ENCODE results near the gene FBRS.
"Not testable (repeated sequence)": the region's sequence is repeated elsewhere in the genome, so short reads cannot be mapped to it uniquely, and the experiment has no call there.

FBRS gene

DNA sequence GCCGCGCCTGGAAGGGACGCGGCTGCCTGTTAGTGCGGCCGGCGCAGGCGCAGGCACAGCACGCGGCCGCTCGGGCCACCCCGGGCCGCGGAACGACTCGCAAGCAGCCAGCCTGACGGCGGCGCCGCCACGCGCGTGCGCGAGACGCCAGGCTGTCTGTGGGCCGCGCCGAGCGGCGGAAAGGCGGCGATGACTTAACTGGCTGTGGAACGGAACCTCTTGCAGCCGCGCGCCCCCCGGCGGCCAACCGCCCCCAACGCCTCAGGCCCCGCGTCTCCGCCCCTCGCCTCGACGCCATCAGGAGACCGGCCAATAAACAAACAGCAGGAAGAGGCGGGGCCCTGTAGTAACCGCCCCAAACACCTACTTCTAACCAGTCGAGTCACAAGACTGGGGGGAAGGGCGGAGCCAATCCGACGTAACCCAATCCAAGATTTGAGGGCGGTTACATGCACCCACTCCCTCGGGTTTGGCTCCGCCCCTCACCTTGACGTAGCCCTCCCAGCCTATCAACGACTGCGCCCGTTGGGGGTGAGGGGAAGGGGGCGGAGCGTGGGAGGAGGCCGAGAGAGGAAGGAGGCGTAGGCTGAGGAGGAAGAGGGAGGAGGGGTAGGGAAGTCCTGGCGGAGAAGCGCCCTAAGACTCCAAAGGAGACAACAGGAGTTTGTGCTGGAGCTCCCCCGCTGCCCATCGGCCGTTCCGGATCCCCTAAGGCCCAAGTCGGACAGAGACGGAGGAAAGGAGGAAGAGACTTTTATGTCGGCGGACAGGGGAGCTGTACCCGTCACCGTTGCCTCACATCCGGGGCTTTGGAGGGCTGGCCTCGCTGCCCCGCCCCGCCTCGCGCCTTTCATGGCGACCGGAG lies at the start of gene FBRS:
Gene FBRS (plus strand): TSS at position 566 of the 865 bp plus-strand sequence. CDS start 1,088 bp downstream, outside the sequence.
- peak; percentile 99 for DNase-seq (ENCODE audit: low read depth)

DNA sequence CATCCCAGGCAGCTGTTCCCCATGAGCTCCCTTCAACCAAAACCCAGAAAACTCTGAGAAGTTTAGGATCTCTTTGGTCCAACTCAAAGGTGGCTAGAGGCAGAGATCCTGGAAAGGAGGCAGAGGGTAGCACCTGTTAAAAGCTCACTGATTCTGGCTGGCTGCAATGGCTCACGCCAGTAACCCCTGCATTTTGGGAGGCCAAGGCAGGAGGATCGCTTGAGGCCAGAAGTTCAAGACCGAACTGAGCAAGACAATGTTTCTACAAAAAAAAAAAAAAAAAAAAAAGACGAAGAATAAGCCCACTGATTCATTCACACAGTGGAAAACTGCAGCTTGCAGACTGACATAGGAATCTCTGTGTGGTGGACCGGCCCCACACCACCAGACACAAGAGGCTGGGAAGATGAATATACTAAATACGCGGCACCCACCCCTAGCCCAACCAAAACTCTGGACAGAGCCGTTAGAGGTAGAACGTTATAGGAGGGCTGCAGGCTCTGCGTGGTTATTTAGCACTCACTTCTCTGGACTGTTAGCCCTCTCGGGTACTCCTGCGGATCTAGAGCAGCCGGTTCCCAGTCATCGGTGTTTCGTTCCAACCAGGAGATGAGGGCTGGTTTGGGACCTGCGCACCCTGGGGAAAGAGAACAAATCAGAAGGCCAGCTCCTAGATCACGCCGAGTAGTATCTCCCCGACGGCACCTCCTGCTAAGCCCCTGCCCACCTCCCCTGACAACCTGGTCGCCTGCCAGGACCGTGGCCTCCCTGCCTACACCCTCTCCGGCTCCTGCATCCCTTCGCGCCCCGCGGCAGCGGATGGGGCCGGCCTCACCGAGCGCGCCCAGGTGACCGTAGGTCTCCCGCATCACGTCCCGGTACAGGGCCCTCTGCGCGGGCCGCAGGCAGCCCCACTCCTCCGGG lies 49.0 kb upstream of the FBRS start:
- no peak for DNase-seq (ENCODE audit: low read depth)

DNA sequence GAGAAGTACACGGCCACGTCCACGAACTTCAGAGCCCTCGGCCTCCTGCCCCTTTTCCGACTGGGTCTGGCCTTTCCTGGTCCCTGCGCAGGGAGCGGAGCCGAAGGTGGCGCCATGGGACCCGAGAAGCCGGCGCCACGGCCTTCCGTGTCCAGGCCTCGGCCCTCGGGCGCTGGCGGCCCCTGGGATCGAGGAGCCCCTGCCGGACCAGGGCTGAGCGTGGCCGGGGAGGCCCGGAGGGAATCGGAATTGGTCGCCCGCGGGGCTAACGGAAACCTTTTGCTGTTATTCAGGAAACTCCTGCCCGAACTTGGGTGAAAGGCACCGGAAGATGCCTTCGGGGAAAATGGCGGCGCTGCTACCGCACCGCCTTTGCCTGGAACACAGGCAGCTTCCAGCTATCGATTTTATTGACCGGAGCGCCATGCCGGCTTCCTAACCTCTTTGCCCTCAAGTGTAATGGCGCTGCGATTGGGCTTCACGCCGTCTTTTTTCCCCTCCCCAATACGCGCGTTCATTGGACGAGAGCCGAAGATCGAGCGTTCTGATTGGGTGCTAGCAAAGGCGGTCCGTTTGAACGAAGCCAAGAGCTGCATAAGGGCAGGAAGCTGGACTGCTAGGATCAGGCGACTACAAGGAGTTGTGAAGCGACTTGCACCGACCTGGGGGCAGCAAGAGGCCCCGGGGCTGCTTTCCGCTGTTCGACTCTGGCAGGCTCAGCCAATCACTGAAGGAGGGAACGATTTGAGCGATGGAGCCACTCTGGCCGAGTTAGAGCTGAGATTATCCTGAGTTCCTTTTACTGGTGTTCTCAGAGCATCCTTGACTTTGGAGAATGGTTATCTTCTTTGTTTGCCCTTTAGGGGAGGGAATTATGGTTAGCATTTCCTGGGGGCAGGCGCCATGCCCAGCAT lies 48.0 kb upstream of the FBRS start, which contains the start of gene ZNF689:
Gene ZNF689 (minus strand): TSS at position 464 of the 914 bp plus-strand sequence. CDS start 348 bp downstream, at position 116.
- peak; percentile 89 for DNase-seq (ENCODE audit: low read depth)

DNA sequence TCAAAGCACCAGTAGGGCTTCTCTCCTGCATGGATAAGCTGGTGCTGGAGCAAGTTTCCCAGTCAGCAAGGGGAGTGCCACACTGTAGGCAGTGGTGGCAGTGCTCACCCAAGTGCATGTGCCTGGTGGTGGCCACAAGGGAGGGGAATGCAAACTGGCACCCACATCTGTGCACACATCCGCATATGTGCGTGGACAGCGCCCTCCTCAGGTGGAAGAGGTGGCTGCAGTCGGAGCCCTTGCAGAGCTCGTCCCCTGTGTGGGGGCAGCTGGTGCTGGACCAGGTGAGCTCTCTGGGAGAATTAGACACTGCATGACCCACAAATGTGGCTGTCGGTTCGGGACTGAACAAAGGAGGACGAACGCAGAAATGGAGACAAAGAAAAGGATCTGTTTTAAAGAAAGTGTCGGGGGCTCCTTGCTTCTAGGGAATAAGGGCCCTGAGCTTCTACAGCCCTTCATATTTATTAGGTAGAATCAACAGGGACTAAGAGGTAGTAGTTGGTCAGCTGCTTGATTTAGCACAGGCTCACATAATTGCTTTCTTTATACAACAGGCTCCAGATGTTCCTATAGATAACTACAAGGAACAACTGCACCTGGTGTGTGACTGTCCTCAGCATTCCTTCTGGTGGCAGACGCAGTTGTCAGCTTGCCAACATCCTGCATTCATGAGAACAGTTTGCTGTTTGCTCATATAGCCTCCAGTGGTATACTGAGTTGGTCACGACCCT lies 42.7 kb upstream of the FBRS start:
- no peak for DNase-seq (ENCODE audit: low read depth)

DNA sequence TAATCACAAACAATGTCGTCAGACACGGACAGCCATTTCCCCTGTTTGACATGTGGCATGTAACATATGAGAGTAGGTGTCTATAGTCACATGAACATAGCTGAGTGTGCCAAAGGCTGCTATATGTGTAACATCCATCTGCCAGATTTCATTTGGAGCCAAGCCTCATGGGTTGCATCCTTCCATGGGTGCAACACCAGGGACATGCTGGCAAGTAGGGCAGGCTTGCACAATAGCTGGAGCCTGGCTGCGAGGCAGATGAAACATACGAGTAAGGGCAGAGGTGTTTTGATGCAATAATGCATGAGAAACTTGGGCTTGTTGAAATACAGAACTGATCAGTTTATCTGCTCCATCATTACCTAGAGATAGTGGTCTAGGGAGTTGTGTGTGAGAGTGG lies 39.0 kb upstream of the FBRS start:
- no peak for DNase-seq (ENCODE audit: low read depth)

DNA sequence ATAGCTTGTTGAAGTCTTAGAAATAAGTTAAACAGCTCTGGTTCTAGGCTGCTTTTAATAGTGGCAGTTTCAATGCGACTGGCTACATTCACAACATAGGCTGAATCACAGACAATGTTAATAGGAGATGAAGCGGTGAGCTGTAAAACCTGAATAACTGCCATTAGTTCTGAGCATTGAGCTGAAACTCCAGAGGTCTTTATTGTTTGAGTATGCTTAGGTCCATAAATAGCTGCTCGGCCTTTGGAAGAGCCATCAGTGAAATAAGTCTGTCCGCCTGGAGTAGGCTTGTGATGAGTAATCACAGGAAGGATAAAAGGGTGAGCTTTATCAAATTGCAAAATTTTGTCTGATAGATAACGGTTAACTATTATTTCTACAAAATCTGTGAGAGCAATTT lies 38.6 kb upstream of the FBRS start:
- DNase-seq (ENCODE audit: low read depth) = no peak

DNA sequence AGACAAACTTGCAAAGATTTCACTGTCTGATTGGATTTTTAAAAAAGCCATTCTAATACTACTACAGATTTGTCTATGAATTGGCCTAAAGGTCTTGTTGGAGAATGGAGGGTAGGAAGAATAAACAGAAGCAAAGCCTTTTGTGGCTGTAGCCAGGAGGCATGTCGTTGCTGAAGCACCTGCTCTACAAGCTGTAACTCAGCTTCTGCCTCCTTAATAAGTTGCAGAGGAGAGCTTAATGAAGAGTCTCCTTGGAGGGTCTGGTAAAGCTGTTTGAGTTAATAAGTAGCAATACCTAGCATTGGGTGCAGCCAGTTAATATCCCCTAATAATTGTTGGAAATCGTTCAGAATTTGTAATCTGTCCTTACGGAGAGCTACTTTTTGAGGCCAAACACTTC lies 38.1 kb upstream of the FBRS start:
- no peak for DNase-seq (ENCODE audit: low read depth)

DNA sequence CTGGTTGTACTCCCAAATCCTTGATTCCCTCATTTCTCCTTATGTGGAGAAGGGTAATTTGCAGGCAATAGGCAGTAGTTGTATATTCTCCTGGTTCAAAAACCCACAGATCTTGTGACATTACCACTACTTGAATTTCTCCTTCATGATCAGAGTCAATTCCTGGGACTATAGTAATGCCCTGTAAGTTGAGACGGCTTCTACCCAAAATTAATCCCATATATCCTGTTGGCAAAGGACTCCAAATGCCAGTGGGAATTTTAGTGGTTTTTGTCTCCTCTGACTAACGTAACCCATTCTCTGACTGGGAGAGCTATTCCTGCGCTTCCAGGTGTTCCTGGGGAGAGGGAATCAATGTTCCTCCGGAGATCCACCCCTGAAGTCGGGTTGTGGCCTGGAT lies 36.5 kb upstream of the FBRS start:
- DNase-seq (ENCODE audit: low read depth) = peak; percentile 44

DNA sequence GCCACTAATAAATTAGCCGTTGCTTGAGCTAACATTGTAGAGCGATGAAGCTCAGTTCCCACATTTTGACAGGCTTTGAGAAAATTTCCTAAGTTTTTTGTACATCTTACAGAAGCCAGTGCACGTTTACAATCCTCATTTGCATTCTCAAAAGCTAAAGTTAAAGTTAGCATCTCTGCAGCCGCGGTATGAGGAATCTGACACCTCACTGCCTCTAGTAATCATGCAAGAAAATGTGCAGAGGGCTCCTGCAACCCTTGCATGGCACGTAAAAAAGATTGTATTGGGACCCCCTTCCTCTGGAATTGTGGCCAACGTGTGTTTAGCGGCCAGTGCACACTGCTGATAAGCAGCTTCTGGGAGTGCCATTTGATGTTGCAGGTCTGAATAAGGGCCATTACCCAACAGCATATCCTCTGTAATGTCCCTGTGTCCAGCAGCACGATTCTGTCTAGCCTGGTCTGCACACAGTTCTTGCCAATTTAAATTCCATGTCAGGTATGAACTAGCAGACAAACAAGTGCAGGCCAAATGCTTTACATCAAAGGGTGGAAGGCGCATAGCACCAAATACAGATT lies 35.7 kb upstream of the FBRS start:
- DNase-seq (ENCODE audit: low read depth) = no peak

DNA sequence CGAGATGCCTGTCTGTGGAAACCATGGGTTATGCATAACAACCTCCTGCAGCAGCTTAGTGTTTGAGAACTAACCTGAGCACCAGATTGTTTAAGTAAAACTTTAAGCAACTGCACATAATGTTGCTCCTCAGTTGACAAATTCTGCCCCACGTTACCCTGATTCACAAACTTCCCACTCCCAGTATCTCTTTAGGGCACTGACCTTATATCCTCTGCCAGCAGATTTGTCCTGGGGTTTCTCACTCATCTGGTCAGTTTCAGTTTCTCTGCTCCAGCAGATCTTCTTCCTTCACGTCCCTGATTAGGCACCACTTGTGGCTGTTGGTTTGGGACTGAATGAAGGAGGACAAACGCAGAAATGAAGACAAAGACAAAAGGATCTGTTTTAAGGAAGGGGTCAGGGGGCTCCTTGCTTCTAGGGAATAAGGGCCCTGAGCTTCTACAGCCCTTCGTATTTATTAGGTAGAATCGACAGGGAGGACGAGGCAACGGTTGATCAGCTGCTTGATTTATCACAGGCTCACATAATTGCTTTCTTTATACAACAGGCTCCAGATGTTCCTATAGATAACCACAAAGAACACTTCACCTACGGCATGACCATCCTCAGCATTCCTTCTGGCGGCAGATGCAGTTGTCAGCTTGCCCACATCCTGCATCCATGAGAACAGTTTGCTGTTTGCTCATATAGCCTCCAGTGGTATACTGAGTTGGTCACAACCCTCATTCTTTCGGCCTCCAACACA lies 34.5 kb upstream of the FBRS start:
- no peak for DNase-seq (ENCODE audit: low read depth)

DNA sequence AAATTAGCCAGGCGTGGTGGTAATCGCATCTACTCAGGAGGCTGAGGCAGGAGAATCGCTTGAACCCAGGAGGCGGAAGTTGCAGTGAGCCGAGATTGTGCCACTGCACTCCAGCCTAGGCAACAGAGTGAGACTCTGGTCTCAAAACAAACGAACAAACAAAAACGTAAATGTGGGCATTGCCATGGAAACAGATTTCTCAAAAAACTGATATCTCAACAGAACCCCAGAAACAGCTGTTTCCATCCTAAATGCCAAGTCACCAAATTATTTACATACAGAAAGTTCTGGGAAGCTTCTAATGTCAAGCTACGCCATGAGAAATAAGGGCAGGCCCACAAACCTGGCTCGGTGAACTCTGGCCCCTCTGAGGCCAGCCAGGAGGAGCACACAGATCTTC lies 32.0 kb upstream of the FBRS start:
- DNase-seq (ENCODE audit: low read depth) = no peak

DNA sequence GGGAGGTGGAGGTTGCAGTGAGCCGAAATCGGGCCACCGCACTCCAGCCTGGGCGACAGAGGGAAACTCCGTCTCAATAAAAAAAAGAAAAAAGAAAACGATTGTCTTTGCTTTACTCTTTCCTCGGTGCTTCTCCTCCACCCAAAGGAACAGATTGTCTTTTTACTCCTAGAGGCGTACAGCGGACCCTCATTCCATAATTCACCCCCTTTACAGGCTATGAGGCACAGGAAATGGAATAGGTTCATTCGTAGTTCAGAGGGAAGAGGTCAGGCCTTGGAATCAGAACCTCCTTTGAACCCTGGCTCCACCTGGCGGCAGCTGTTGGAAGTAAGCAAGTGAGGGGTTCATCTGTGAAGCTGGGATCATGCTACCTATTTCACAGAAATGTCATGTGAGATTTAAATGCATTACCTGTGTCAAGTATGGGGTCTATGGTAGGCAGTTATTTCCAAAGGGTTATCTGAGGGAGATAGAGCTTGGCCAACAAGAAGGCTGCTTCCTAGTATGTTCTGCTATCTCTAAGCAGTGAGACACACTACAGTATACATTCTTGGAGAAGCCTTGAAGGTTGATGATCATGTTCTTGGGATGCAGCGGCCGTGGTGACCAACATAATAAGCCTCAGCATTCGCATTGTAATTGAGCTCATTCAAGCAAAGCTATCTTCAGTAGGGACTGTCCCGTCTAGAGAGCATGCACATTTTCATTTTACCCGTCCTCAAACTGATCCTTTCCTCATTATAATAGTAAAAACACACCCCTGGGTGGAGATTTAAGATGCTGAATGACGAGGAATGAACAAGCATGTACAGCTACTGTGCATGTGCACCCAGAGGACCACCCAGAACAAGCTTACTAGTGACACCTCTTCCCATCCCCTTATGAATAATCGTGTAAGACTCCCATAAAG lies 29.3 kb upstream of the FBRS start:
- no peak for DNase-seq (ENCODE audit: low read depth)

DNA sequence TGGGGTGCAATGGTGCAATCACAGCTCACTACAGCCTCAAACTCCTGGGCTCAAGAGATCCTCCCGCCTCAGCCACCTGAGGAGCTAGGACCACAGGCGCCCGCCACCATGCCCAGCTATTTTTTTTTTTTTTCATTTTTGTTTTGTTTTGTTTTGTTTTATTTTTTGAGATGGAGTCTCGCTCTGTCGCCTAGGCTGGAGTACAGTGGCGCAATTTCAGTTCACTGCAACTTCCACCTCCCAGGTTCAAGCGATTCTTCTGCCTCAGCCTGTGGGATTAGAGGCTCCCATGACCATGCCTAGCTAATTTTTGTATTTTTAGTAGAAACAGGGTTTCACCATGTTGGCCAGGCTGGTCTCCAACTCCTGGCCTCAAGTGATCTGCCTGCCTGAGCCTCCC lies 25.8 kb upstream of the FBRS start:
- not testable (repeated sequence) for DNase-seq (ENCODE audit: low read depth)

DNA sequence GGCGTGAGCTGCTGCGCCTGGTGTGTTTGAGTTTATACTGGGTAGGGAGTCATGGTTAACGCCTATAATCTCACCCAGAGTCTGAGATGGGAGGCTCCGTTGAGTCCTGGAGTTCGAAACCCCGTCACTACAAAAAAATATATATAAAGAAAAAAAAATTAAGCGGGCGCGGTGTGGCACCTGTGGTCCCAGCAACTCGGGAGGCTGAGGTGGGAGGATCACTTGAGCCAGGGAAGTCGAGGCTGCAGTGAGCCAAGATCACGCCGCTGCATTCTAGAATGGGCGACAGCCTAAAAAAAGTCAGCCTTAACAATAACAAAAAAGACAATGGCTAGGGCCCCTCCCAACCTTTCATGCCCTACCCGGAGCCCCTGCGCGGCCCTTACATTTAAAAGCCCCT lies 24.7 kb upstream of the FBRS start:
- DNase-seq (ENCODE audit: low read depth) = no peak

DNA sequence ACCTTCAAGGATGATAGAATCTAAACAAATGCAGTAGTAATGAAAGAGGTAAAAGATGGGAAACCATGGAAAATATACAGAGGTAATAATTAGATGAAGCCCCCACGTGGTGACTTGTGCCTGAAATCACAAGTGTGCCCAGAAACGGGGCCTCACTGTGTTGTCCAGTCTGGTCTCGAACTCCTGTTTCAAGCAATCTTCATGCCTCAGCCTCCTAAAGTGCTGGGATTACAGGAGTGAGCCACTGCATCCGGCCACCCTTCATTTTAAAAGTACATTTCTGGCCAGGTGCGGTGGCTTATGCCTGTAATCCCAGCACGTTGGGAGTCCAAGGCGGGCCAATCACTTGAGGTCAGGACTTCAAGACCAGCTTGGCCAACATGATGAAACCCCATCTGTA lies 21.6 kb upstream of the FBRS start:
- DNase-seq (ENCODE audit: low read depth) = no peak

DNA sequence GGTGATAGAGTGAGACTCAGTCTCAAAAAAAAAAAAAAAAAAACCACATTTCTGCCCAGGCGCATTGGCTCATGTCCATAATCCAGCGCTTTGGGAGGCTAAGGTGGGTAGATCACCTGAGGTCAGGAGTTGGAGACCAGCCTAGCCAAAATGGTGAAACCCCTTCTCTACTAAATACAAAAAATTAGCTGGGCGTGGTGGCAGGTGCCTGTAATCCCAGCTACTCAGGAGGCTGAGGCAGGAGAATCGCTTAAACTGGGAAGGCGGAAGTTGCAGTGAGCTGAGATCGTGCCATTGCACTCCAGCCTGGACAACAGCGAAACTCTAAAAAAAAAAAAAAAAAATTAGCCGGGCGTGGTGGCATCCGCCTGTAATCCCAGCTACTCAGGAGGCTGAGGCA lies 21.1 kb upstream of the FBRS start:
- DNase-seq (ENCODE audit: low read depth) = not testable (repeated sequence)

DNA sequence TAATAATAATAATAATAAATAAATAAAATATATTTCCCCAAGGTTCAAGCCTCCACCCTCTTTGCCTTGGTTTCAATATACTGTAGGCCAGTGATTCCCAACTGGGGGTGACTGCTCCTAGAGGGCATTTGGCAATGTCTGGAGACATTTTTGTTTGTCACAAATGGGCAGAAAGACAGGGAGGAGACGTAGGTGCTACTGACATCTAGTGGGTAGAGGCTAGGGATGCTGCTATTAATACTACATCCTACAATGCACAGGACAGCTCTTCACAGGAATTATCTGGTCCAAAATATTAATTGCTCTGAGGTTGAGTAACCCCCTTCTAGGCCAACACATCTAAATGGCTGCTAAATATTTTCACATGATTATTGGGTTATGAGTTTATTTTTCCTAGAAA lies 20.3 kb upstream of the FBRS start:
- DNase-seq (ENCODE audit: low read depth) = no peak

DNA sequence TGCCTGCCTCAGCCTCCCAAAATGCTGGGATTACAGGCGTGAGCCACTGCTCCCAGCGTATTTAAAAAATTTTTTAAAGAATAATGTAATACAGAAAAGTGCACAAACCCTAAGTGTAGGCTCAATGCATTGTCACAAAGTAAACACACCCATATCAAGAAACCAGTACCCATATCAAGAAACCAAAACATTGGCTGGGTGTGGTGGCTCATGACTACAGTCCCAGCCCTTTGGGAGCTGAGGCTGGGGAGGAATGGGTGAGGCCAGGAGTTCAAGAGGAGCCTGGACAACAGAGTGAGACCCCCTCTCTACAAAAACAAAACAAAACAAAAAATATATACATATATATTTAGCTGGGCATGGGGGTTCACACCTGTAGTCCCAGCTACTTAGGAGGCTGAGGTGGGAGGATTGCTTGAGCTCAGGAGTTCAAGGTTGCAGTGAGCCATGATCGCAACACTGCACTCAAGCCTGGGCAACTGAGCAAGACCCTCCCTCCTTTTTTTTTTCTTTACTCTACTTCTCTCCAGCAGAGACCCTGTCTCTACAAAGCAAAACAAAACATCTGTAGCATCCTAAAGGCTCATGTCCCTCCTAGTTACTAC lies 16.8 kb upstream of the FBRS start:
- no peak for DNase-seq (ENCODE audit: low read depth)
